AG04449 (cell line): Measurements from ENCODE around the gene TFB2M.

Source experiments
- CTCF ChIA-PET: fragments of 350-600 bp; formaldehyde crosslinking; extraction: SDS; loops from one replicate; lab custom pipeline; 2021; ENCODE audit warnings: antibody characterized with exemption; lab: Yijun Ruan, JAX
- POLR2A ChIA-PET: fragments of 400-600, 350-600 bp; formaldehyde crosslinking; extraction: SDS; loops from one replicate; lab custom pipeline; 2020; ENCODE audit warnings: antibody characterized with exemption, inconsistent platforms; lab: Yijun Ruan, JAX
- DNase-seq: peaks from one replicate; pipeline ENCODE4 v3.0.0-alpha.2; 2010; ENCODE audit warnings: low read depth, low spot score
- H3K4me3 ChIP-seq: 2 replicates; pipeline ENCODE4 v1.5.1; 2011; ENCODE audit warnings: low read depth, mild to moderate bottlenecking, control low read depth, low read length
- TF ChIP-seq, protein P1 (sequence below): IDR thresholded peaks from one replicate; pipeline ENCODE4 v1.5.1; 2011; ENCODE audit warnings: mild to moderate bottlenecking, moderate library complexity, low read length, control low read depth, inconsistent platforms; ENCODE audit not compliant: insufficient read depth; ENCODE audit errors: missing control alignments

The TFB2M gene

DNA sequence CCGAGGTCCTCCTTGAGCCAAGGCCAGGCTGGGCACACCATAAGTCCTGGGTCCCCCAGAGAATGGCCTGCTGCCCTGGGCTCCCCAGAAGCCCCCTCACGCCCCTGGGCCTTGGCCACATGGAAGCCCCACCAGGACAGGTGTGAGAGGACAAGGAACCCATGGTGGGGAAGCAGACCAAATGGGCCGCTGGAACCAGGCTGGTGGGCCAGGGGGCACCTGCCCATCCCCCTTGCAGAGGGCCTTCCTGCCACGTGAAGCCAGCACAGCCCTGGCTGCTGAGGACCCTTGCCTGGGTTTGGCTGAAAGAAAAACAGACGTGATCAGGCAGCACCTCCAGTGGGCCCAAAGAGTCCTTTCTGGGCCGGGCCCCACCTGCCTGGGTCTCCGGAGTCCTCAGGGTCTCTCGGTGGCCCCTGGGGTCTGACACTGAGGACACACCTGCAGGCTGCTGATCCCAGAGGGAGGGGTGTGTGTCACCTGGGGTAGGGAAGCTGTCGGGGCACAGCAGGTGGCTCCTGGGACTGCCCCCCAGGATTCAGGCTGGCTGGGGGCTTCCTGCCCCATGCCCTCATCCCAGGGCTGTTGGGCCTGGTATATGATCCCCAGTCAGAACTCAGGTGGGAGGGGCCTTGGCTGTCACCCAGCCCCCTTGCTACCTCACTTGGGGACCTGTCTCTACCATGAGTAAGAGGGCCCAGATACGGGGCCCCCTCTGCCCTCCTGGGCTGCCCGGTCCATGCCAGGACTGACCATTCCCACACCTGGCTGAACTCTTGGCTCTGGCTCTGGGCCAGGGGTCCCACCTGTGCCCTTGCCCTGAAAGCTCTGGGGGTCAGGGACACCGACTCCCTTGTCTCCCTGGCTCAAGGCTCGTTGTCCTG is 55.7 kb downstream of the TFB2M start:
- TF ChIP-seq, protein P1, sequence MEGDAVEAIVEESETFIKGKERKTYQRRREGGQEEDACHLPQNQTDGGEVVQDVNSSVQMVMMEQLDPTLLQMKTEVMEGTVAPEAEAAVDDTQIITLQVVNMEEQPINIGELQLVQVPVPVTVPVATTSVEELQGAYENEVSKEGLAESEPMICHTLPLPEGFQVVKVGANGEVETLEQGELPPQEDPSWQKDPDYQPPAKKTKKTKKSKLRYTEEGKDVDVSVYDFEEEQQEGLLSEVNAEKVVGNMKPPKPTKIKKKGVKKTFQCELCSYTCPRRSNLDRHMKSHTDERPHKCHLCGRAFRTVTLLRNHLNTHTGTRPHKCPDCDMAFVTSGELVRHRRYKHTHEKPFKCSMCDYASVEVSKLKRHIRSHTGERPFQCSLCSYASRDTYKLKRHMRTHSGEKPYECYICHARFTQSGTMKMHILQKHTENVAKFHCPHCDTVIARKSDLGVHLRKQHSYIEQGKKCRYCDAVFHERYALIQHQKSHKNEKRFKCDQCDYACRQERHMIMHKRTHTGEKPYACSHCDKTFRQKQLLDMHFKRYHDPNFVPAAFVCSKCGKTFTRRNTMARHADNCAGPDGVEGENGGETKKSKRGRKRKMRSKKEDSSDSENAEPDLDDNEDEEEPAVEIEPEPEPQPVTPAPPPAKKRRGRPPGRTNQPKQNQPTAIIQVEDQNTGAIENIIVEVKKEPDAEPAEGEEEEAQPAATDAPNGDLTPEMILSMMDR, result no peak
- no peak for DNase-seq
- ChIA-PET POLR2A (no interaction called here), CTCF (no interaction called here)
- no peak overlapping the region for H3K4me3 ChIP-seq

DNA sequence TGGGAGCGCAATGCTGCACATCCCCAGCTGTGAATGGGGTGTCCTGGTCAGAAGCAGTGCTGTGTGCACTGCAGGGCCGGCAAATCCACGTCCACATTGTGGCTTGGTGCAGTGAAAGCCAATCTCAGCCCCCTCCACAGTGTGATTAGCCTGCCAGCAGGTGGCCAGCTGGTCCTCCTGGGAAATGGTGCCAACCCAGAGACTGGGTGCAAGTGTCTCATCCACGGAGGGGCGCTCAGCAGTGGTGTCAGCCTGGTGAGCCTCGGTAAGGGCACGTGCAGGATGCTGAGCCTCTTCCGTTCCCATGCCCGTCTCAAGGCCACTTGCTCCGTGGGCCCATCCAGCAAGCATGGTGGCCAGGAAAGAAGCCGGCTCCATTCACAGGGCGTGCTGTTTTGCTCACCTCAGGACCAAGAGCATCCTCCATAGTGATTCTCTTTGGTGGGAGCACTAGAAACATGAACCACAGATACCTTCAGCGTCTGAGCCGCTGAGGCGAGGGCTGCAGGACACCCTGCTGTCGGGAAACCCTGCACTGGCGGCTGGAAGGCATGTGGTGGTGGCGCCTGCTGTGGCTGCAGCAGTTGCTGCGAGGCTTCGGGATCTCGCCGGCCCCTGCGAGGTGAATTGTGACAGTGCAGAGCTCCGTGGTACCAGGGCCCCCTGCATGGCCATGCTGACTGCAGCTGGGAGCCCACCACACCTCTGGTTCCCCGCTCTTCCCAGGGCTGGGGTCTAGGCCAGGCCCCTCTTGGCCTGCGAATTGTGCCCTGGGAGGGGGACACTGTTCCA is 57.0 kb downstream of the TFB2M start:
- ChIA-PET CTCF (interaction anchor here (1.0 to 3.5 kb wide), 2 partner anchors 11 to 245 kb away, joined by 3 to 24 read pairs; no protein-coding TSS in a partner anchor), POLR2A (no interaction called here)
- DNase-seq, result no peak
- H3K4me3 ChIP-seq, result no peak overlapping the region
- TF ChIP-seq, protein P1, result no peak

DNA sequence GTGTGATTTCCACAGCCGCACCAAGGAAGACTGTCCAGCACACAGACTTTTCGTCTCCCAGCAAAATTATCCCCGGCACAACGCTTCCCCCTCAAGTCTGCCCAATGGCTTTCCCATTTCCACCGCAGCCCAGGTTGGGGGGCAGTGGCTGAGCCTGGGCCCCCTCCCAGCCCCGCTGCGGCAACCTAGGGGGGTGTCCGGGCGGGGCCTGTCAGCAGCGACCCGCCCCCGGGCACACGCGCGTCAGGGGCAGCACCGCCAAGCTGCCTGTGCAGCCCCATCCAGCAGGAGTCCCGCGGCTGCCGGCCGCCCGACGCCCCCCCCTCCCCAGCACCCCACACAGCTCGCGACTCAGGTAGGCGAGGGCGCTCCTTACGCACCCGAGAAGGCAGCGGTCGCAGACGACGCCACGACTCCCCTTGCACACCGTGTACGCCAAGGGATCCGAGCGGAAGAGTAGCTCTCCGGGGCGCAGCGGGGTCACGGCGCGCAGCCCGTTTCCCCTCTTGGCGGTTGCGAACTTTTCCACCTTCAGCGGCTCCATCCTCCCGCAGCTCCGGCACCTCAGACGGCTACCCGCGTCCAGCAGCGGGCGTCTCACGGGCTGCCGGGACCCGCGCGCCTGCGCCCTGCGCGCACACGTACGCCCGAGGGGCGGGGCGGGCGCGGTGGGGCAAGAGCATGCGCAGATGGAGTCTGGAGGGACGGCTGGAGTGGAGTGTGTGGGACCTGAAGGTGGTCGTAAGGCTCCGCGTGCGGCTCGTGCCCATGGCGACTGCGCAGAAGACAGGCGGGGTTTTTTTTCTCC is 59.2 kb downstream of the TFB2M start, which contains the start of gene SMYD3:
Gene SMYD3, minus strand, starts transcription at position 606 of the 808 bp plus-strand sequence.
- ChIA-PET CTCF (interaction anchor here (1.0 to 3.5 kb wide), 9 partner anchors 9 to 1354 kb away, joined by 3 to 24 read pairs (median 6); partner anchors contain the start of genes CNST and TFB2M), POLR2A (no interaction called here)
- DNase-seq, result no peak
- TF ChIP-seq, protein P1, result peak; percentile 20
- H3K4me3 ChIP-seq, result peak within 1 kb of the TSS; percentile 98

DNA sequence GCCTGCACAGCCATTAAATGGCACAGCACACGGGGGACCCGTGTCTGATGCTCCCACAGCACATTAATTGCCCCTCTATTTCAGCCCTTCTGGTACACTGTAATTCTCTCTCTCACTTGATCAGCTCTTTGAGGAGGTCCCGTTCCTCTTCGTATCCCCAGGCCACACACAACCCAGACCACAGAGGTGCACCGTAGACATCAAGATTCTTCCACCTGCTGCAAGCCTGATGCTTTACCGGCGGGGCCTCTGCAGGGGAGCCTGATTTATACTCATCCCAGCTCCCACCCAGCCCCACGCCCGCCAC is 59.7 kb downstream of the TFB2M start:
- H3K4me3 ChIP-seq, result peak overlapping the region; percentile 98
- CTCF ChIA-PET, result interaction anchor here (1.0 to 3.5 kb wide), 8 partner anchors 8 to 1354 kb away, joined by 3 to 24 read pairs (median 6); partner anchors contain the start of genes CNST and TFB2M
- no peak for DNase-seq
- TF ChIP-seq, protein P1, result no peak
- POLR2A ChIA-PET, result no interaction called here

DNA sequence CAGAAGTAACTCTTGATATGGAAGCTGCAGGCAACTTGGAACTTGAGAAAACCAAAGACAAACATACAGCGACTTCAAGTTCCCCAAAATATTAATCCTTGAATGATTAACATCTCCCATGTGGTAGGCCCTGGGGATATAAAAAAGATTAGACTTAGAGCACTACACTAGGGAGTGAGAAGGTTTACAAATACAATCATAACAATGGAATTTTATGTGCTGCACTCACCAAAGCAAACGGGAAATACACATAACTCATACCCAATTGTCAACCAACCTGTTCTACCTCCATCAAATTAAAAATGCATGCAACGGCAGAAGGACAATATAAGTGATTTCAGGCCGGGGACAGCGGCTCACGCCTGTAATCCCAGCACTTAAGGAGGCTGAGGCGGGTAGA is 62.7 kb downstream of the TFB2M start:
- no peak for DNase-seq
- CTCF ChIA-PET, result no interaction called here
- POLR2A ChIA-PET, result no interaction called here

More for the DNA sequence above, 62.7 kb downstream of the TFB2M start:
- TF ChIP-seq, protein P1, result no peak
- H3K4me3 ChIP-seq, result no peak overlapping the region
